ENCODE results near the gene SLC2A4.
A peak's percentile ranks its signal among the peaks of the same experiment; 100 is the strongest.

The SLC2A4 gene

DNA sequence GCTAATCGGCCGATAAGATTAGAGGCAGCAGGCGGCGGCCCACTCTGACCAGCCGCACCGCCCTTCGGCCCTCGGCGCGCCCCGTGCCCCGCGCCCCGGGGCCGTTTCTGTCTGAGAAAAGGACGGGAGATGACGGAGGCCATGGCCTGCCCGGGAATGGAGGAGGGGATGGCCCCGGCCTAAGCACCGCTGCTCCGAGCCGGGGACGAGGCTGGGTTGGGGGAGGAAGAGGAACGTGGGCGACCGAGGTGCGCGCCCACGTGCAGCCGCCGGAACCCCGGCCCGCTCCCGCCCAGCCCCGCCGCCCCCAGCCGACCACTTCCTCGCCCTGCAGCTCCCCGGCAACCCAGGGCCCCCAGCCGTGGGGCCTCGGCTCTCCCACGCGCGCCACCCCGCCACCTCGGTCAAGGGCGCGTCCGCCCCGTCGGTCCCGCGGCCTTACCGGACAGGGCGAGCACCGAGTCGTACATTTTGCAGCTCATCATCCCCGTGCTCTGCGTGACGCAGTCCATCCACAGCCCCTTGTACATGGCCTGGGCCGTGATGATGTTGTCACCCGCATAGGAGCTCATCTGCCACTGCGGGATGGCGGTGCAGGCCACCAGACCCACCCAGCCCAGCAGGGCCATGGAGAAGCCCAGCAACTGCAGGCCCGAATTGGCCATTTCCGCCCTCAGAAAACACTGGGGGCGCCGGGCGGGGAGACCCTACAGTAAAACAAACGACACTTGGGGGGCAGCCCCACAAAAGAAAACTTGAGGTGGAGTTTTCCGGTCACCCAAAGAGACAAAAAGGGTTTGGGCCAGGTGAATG, 19.9 kb upstream of the SLC2A4 start:
- H3K23ac ChIP-seq (ENCODE audit: low read length in 2 of 2) = peak overlapping the region in 1 of 2 experiments; percentile 91

DNA sequence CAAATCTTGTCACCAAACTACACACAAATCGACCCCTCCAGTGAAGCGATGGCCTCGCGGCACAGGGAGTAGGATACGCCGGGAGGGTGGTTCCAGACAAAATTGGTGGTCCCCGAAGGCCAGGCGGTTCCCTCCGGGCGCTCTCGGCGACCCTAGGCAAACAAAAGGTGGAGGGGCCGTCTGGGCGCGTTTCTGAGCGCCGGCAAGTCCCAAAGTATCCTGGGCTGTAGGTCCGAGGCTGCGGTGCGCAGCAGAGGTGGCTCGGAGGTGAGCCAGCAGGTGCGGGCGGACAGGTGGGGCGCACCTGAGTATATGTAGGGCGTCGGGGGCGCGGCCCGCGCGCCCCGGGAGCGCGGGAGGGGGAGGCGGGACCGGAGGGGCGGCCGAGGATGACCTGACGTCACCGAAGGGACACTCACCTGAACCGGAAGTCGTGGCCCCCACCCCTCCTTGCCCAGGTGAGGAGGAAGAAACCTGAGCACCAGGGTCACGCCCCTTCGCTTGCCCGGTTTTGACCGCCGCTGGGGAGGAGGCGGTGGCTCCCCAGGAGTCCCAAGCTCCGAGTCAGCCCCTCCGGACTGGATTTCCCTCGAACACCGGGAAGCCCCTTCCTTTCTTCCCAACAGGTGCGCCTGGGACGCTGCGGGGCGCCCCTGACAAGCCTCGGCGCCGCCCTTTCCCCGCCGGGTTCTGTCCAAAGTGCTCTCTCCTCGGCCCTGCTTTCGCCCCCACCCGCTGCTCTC, 19.2 kb upstream of the SLC2A4 start, which contains the start of gene CLDN7:
Gene CLDN7, minus strand, starts transcription at position 287 of the 743 bp plus-strand sequence. CDS start 435 bp downstream, outside the sequence.
- no peak within 1 kb of the TSS for H3K27ac ChIP-seq (ENCODE audit: low read length, poor library complexity, severe bottlenecking)
- no peaks in the 10 kb centered on the region for H3K9me3 ChIP-seq (ENCODE audit: control insufficient read depth, low read length)
- H2BK5ac ChIP-seq (ENCODE audit: low read depth, low read length, poor library complexity, severe bottlenecking) = no peak within 1 kb of the TSS
- H3K9ac ChIP-seq (ENCODE audit: low read length) = peak within 1 kb of the TSS; percentile 72
- peak within 1 kb of the TSS; percentile 86 for H3K4me2 ChIP-seq (ENCODE audit: low read length, poor library complexity, severe bottlenecking)
- peaks cover 13 to 21% of the 10 kb centered on the region in 2 experiments for H3K27me3 ChIP-seq (ENCODE audit: control insufficient read depth in 1 of 2, insufficient read depth in 1 of 2, low read length in 2 of 2)
- H3K4me3 ChIP-seq (ENCODE audit: insufficient read depth in 1 of 2, low read depth in 1 of 2, low read length in 2 of 2) = peak within 1 kb of the TSS; percentile 56 to 68
- peak within 1 kb of the TSS; percentile 98 for H4K8ac ChIP-seq (ENCODE audit: low read length)
- H3K14ac ChIP-seq (ENCODE audit: low read length in 2 of 2) = peak within 1 kb of the TSS in 1 of 2 experiments; percentile 2
- peak within 1 kb of the TSS; percentile 80 for H4K91ac ChIP-seq (ENCODE audit: low read length)
- no peak within 1 kb of the TSS for H2AK5ac ChIP-seq (ENCODE audit: low read length, severe bottlenecking)
- peak within 1 kb of the TSS; percentile 71 to 94 for H3K18ac ChIP-seq (ENCODE audit: low read depth in 1 of 2, low read length in 2 of 2)
- no peaks in the 10 kb centered on the region for H3K79me1 ChIP-seq (replicated peaks; ENCODE audit: low read length, poor library complexity, severe bottlenecking)
- peak within 1 kb of the TSS; percentile 83 for H2BK15ac ChIP-seq (ENCODE audit: low read depth, poor library complexity, severe bottlenecking)
- H2BK12ac ChIP-seq (ENCODE audit: low read length in 2 of 2) = peak within 1 kb of the TSS in 1 of 2 experiments; percentile 57
- peaks cover 21% of the 10 kb centered on the region in 2 experiments for H3K36me3 ChIP-seq (ENCODE audit: control insufficient read depth in 1 of 2, insufficient read depth in 2 of 2, low read depth in 1 of 2, low read length in 2 of 2)
- no peak for DNase-seq
- peak within 1 kb of the TSS; percentile 78 for H2AFZ ChIP-seq (ENCODE audit: low read depth, low read length)
- 8% methylated on average over 60 of the region's 64 CpGs for WGBS
- H3K4ac ChIP-seq (ENCODE audit: low read depth in 1 of 2, low read length in 2 of 2) = peak within 1 kb of the TSS; percentile 54 to 73
- peak within 1 kb of the TSS in 1 of 2 experiments; percentile 91 for H3K23ac ChIP-seq (ENCODE audit: low read length in 2 of 2)
- peaks cover 26% of the 10 kb centered on the region for H3K4me1 ChIP-seq (ENCODE audit: control insufficient read depth, insufficient read depth, low read depth, low read length)
- peak within 1 kb of the TSS; percentile 43 for H2BK120ac ChIP-seq (ENCODE audit: low read depth, low read length)

More for the DNA sequence above, 19.9 kb upstream of the SLC2A4 start:
- Histone ChIP-seq H2BK15ac (ENCODE audit: low read depth, poor library complexity, severe bottlenecking) (no peak overlapping the region), H2BK12ac (ENCODE audit: low read length in 2 of 2) (peak overlapping the region in 1 of 2 experiments; percentile 0), H3K27me3 (ENCODE audit: control insufficient read depth in 1 of 2, insufficient read depth in 1 of 2, low read length in 2 of 2) (peaks cover 13 to 21% of the 10 kb centered on the region in 2 experiments), H2BK120ac (ENCODE audit: low read depth, low read length) (peak overlapping the region; percentile 29), H3K36me3 (ENCODE audit: control insufficient read depth in 1 of 2, insufficient read depth in 2 of 2, low read depth in 1 of 2, low read length in 2 of 2) (peaks cover 26 to 29% of the 10 kb centered on the region in 2 experiments), H3K9ac (ENCODE audit: low read length) (peak overlapping the region; percentile 72), H3K27ac (ENCODE audit: low read length, poor library complexity, severe bottlenecking) (no peak overlapping the region), H4K91ac (ENCODE audit: low read length) (peak overlapping the region; percentile 80), H2AFZ (ENCODE audit: low read depth, low read length) (peak overlapping the region; percentile 78), H3K18ac (ENCODE audit: low read depth in 1 of 2, low read length in 2 of 2) (peak overlapping the region; percentile 40 to 94), H3K9me3 (ENCODE audit: control insufficient read depth, low read length) (no peaks in the 10 kb centered on the region), H2AK5ac (ENCODE audit: low read length, severe bottlenecking) (no peak overlapping the region), H3K14ac (ENCODE audit: low read length in 2 of 2) (peak overlapping the region in 1 of 2 experiments; percentile 2), H3K79me1 (replicated peaks; ENCODE audit: low read length, poor library complexity, severe bottlenecking) (peaks cover 3% of the 10 kb centered on the region), H3K4me2 (ENCODE audit: low read length, poor library complexity, severe bottlenecking) (peak overlapping the region; percentile 86), H3K4me1 (ENCODE audit: control insufficient read depth, insufficient read depth, low read depth, low read length) (peaks cover 26% of the 10 kb centered on the region), H3K4me3 (ENCODE audit: insufficient read depth in 1 of 2, low read depth in 1 of 2, low read length in 2 of 2) (peak overlapping the region; percentile 56 to 68), H2BK5ac (ENCODE audit: low read depth, low read length, poor library complexity, severe bottlenecking) (no peak overlapping the region), H3K4ac (ENCODE audit: low read depth in 1 of 2, low read length in 2 of 2) (peak overlapping the region; percentile 54 to 73), H4K8ac (ENCODE audit: low read length) (peak overlapping the region; percentile 98)
- no peak for DNase-seq
- WGBS = 10% methylated on average over 58 of the region's 71 CpGs

DNA sequence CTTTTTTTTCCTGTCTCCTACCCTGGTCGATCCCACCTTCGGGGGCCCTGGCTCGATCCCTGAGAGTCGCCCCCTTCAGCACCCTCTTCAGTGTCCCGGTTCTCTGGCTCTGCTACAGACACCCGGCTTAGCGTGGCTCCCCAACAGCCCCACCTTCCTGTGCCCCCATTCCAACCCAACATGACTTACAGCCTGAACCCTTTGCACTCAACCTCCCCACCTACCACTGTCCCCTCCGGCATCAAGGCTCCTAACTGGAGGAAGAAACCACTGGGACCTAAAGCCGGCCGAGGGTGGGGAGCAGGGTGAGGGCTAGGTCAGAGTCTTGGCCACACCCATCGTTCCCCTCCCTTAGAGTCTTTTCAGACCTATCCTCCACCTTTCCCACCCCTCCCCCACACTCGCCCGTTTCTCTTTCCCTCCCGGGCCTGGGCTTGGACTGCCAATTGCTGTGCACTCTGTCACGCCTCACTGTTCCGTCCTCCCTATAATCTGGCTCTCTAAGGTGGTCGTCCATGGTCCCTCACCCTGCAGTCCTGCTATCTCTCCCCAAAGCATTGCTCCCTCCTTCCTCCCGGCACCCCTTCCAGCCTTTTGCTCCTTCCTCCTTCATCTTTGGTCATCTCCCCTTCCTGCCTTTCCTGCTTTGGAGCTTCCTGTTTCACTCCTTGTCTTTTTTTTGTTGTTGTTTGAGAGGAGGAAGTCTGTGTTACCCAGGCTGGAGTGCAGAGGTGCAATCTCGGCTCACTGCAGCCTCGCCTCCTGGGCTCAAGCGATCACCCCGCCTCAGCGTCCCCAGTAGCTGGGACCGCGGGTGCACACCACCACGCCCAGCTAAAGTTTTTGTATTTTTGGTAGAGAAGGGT, 18.4 kb upstream of the SLC2A4 start:
- no peak overlapping the region for H3K4me2 ChIP-seq (ENCODE audit: low read length, poor library complexity, severe bottlenecking)
- no peak overlapping the region for H2BK5ac ChIP-seq (ENCODE audit: low read depth, low read length, poor library complexity, severe bottlenecking)
- peaks cover 26% of the 10 kb centered on the region for H3K4me1 ChIP-seq (ENCODE audit: control insufficient read depth, insufficient read depth, low read depth, low read length)
- H3K36me3 ChIP-seq (ENCODE audit: control insufficient read depth in 1 of 2, insufficient read depth in 2 of 2, low read depth in 1 of 2, low read length in 2 of 2) = peaks cover 14 to 17% of the 10 kb centered on the region in 2 experiments
- no peak for DNase-seq
- no peak overlapping the region for H2BK120ac ChIP-seq (ENCODE audit: low read depth, low read length)
- WGBS = 16% methylated on average over 25 of the region's 26 CpGs
- peak overlapping the region in 1 of 2 experiments; percentile 32 for H3K4me3 ChIP-seq (ENCODE audit: insufficient read depth in 1 of 2, low read depth in 1 of 2, low read length in 2 of 2)
- peak overlapping the region in 1 of 2 experiments; percentile 57 for H2BK12ac ChIP-seq (ENCODE audit: low read length in 2 of 2)
- H3K18ac ChIP-seq (ENCODE audit: low read depth in 1 of 2, low read length in 2 of 2) = peak overlapping the region; percentile 13 to 71
- no peak overlapping the region for H3K4ac ChIP-seq (ENCODE audit: low read depth in 1 of 2, low read length in 2 of 2)
- no peak overlapping the region for H3K27ac ChIP-seq (ENCODE audit: low read length, poor library complexity, severe bottlenecking)
- H3K79me1 ChIP-seq (replicated peaks; ENCODE audit: low read length, poor library complexity, severe bottlenecking) = no peaks in the 10 kb centered on the region
- H3K23ac ChIP-seq (ENCODE audit: low read length in 2 of 2) = no peak overlapping the region
- H3K14ac ChIP-seq (ENCODE audit: low read length in 2 of 2) = no peak overlapping the region
- peak overlapping the region; percentile 16 for H2AFZ ChIP-seq (ENCODE audit: low read depth, low read length)
- peak overlapping the region; percentile 71 for H4K8ac ChIP-seq (ENCODE audit: low read length)
- H3K9ac ChIP-seq (ENCODE audit: low read length) = no peak overlapping the region
- peaks cover 13 to 21% of the 10 kb centered on the region in 2 experiments for H3K27me3 ChIP-seq (ENCODE audit: control insufficient read depth in 1 of 2, insufficient read depth in 1 of 2, low read length in 2 of 2)
- H2AK5ac ChIP-seq (ENCODE audit: low read length, severe bottlenecking) = no peak overlapping the region
- H4K91ac ChIP-seq (ENCODE audit: low read length) = peak overlapping the region; percentile 29
- H3K9me3 ChIP-seq (ENCODE audit: control insufficient read depth, low read length) = no peaks in the 10 kb centered on the region
- peak overlapping the region; percentile 83 for H2BK15ac ChIP-seq (ENCODE audit: low read depth, poor library complexity, severe bottlenecking)

Data from mesenchymal stem cell (in vitro differentiated cells and primary cell).